ENCODE results near the gene DUSP28.

DNA sequence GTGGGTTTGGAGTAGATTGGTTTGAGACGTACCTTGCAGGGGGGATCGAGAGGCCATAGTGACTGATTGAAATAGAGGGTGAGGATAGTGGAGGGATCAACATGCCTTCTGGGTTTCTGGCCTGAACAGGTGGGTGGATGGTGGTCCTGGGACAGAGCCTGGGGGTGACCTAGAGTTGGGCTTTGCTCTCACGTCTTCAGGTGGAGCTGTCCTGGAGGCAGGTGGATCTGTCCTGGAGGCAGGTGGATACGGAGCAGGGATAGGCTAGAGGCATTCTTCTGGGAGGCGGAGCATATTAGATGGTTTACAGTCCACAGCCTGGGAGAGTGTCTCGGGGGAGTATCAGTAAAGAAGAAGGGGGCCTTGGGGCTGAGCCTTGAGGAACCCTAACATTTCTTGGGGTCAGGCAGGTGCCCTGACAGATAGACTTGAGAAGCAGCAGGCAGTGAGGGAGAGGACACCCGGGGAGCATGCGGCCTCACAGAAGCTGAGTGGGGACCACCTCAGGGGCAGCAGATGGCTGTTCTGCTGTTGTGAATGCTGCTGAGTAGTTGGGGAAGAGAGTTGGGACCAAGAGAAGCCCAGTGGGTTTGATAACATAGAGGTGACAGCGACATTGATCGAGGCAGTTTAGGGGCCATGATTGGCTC lies 28.0 kb downstream of the DUSP28 start:
- TF ChIP-seq EP300 (IDR thresholded peaks at IDR 0.05) (no peak), CTCF (IDR thresholded peaks at IDR 0.05) (no peak)

All from ovary (tissue), 3 donors.